Dendritic cell treated with granulocyte-macrophage colony-stimulating factor and Interleukin-4, amounts not matched to agents 40 ng/mL and 50 ng/mL, for 4 days (primary cell): ENCODE measurements around the gene VPS13A.
A peak's percentile ranks its signal among the peaks of the same experiment; 100 is the strongest.

Source experiments
- H3K27ac Mint-ChIP-seq: one replicate; pipeline ENCODE4 v1.8.0; 2022; ENCODE audit warnings: mild to moderate bottlenecking, mixed read lengths
- H3K27me3 Mint-ChIP-seq: one replicate; pipeline ENCODE4 v1.8.0; 2022; ENCODE audit warnings: mild to moderate bottlenecking, mixed read lengths
- H3K36me3 Mint-ChIP-seq: one replicate; pipeline ENCODE4 v1.8.0; 2022; ENCODE audit warnings: low read depth, mixed read lengths
- H3K4me1 Mint-ChIP-seq: one replicate; pipeline ENCODE4 v1.8.0; 2022; ENCODE audit warnings: low read depth, mixed read lengths
- H3K4me3 Mint-ChIP-seq: one replicate; pipeline ENCODE4 v1.8.0; 2022; ENCODE audit warnings: mild to moderate bottlenecking, moderate library complexity, mixed read lengths
- H3K9me3 Mint-ChIP-seq: one replicate; pipeline ENCODE4 v1.8.0; 2022; ENCODE audit warnings: mixed read lengths
- intact Hi-C: fragments of 100-400 bp; cut with micrococcal nuclease; formaldehyde crosslinking; loops from one replicate; pipeline ENCODE4 v1.15.0; 2022

Gene VPS13A

GRCh38 chr9:77170991-77171699 is 6.2 kb upstream of the VPS13A start:
- no peaks in the 10 kb centered on the region for H3K9me3 Mint-ChIP-seq
- no peaks in the 10 kb centered on the region for H3K4me1 Mint-ChIP-seq
- H3K27ac Mint-ChIP-seq, result no peak overlapping the region
- H3K4me3 Mint-ChIP-seq, result no peak overlapping the region
- peaks cover 10% of the 10 kb centered on the region for H3K27me3 Mint-ChIP-seq
- H3K36me3 Mint-ChIP-seq, result no peaks in the 10 kb centered on the region
- intact Hi-C loops, result loop anchor here (10.0 kb wide), 1 partner anchor 284 kb away; no protein-coding TSS in a partner anchor

- intact Hi-C loops, result loop anchor here (10.0 kb wide), 1 partner anchor 280 kb away; no protein-coding TSS in a partner anchor
- H3K36me3 Mint-ChIP-seq, result peaks cover 6% of the 10 kb centered on the region
- peaks cover 16% of the 10 kb centered on the region for H3K27me3 Mint-ChIP-seq
- H3K4me1 Mint-ChIP-seq, result peaks cover 11% of the 10 kb centered on the region
- H3K9me3 Mint-ChIP-seq, result no peaks in the 10 kb centered on the region
- no peak overlapping the region for H3K27ac Mint-ChIP-seq
- no peak overlapping the region for H3K4me3 Mint-ChIP-seq
These were observed 2.2 kb upstream of the VPS13A start for GRCh38 chr9:77175151-77175550.

- Mint-ChIP-seq H3K36me3 (peaks cover 6% of the 10 kb centered on the region), H3K27me3 (peaks cover 15% of the 10 kb centered on the region), H3K4me3 (no peak overlapping the region), H3K9me3 (no peaks in the 10 kb centered on the region), H3K4me1 (peaks cover 11% of the 10 kb centered on the region), H3K27ac (no peak overlapping the region)
- intact Hi-C loops, result loop anchor here (10.0 kb wide), 1 partner anchor 279 kb away; no protein-coding TSS in a partner anchor
These were observed 1.2 kb upstream of the VPS13A start for GRCh38 chr9:77176106-77176505.

- intact Hi-C loops, result loop anchor here (10.0 kb wide), 1 partner anchor 278 kb away; no protein-coding TSS in a partner anchor
- peaks cover 11% of the 10 kb centered on the region for H3K4me1 Mint-ChIP-seq
These were observed 620 bp upstream of the VPS13A start for GRCh38 chr9:77176686-77177142.

GRCh38 chr9:77177894-77178794 is 810 bp downstream of the VPS13A start:
- H3K27ac Mint-ChIP-seq, result peak overlapping the region; percentile 81

More at GRCh38 chr9:77176686-77177142, 620 bp upstream of the VPS13A start:
- Mint-ChIP-seq H3K36me3 (peaks cover 6% of the 10 kb centered on the region), H3K27me3 (peaks cover 15% of the 10 kb centered on the region), H3K27ac (peak overlapping the region; percentile 81), H3K4me3 (peak overlapping the region; percentile 81), H3K9me3 (no peaks in the 10 kb centered on the region)

GRCh38 chr9:77180056-77180455 is 2.7 kb downstream of the VPS13A start:
- H3K9me3 Mint-ChIP-seq, result no peaks in the 10 kb centered on the region
- H3K27me3 Mint-ChIP-seq, result peaks cover 15% of the 10 kb centered on the region
- peaks cover 11% of the 10 kb centered on the region for H3K4me1 Mint-ChIP-seq
- intact Hi-C loops, result no loop called here
- H3K4me3 Mint-ChIP-seq, result no peak overlapping the region
- no peak overlapping the region for H3K27ac Mint-ChIP-seq
- peaks cover 6% of the 10 kb centered on the region for H3K36me3 Mint-ChIP-seq

More at GRCh38 chr9:77177894-77178794, 810 bp downstream of the VPS13A start:
- H3K4me3 Mint-ChIP-seq, result peak overlapping the region; percentile 81
- no peaks in the 10 kb centered on the region for H3K9me3 Mint-ChIP-seq
- intact Hi-C loops, result loop anchor here (10.0 kb wide), 1 partner anchor 277 kb away; no protein-coding TSS in a partner anchor
- peaks cover 6% of the 10 kb centered on the region for H3K36me3 Mint-ChIP-seq
- peaks cover 11% of the 10 kb centered on the region for H3K4me1 Mint-ChIP-seq
- peaks cover 15% of the 10 kb centered on the region for H3K27me3 Mint-ChIP-seq

- Mint-ChIP-seq H3K9me3 (no peaks in the 10 kb centered on the region), H3K36me3 (no peaks in the 10 kb centered on the region)
- intact Hi-C loops, result no loop called here
These were observed 6.2 kb downstream of the VPS13A start for GRCh38 chr9:77183581-77183980.

GRCh38 chr9:77188242-77188641 is 10.9 kb downstream of the VPS13A start:
- no peak overlapping the region for H3K27ac Mint-ChIP-seq
- H3K4me3 Mint-ChIP-seq, result no peak overlapping the region
- intact Hi-C loops, result no loop called here
- H3K27me3 Mint-ChIP-seq, result no peaks in the 10 kb centered on the region
- H3K36me3 Mint-ChIP-seq, result no peaks in the 10 kb centered on the region
- no peaks in the 10 kb centered on the region for H3K9me3 Mint-ChIP-seq
- H3K4me1 Mint-ChIP-seq, result no peaks in the 10 kb centered on the region

More at GRCh38 chr9:77183581-77183980, 6.2 kb downstream of the VPS13A start:
- no peak overlapping the region for H3K4me3 Mint-ChIP-seq
- no peaks in the 10 kb centered on the region for H3K27me3 Mint-ChIP-seq
- H3K4me1 Mint-ChIP-seq, result peaks cover 4% of the 10 kb centered on the region
- no peak overlapping the region for H3K27ac Mint-ChIP-seq

GRCh38 chr9:77194423-77194822 is 17.1 kb downstream of the VPS13A start:
- Mint-ChIP-seq H3K36me3 (no peaks in the 10 kb centered on the region), H3K27me3 (no peaks in the 10 kb centered on the region), H3K9me3 (no peaks in the 10 kb centered on the region), H3K27ac (no peak overlapping the region), H3K4me1 (no peaks in the 10 kb centered on the region), H3K4me3 (no peak overlapping the region)
- intact Hi-C loops, result no loop called here

GRCh38 chr9:77210116-77210515 is 32.8 kb downstream of the VPS13A start:
- Mint-ChIP-seq H3K27ac (no peak overlapping the region), H3K36me3 (peaks cover 11% of the 10 kb centered on the region), H3K4me3 (no peak overlapping the region), H3K4me1 (no peaks in the 10 kb centered on the region), H3K9me3 (no peaks in the 10 kb centered on the region), H3K27me3 (no peaks in the 10 kb centered on the region)
- intact Hi-C loops, result no loop called here

GRCh38 chr9:77211561-77211960 is 34.2 kb downstream of the VPS13A start:
- no peak overlapping the region for H3K27ac Mint-ChIP-seq
- H3K9me3 Mint-ChIP-seq, result no peaks in the 10 kb centered on the region
- intact Hi-C loops, result no loop called here
- H3K4me3 Mint-ChIP-seq, result no peak overlapping the region
- peaks cover 6% of the 10 kb centered on the region for H3K36me3 Mint-ChIP-seq
- H3K4me1 Mint-ChIP-seq, result no peaks in the 10 kb centered on the region
- H3K27me3 Mint-ChIP-seq, result no peaks in the 10 kb centered on the region

- Mint-ChIP-seq H3K36me3 (peaks cover 5% of the 10 kb centered on the region), H3K4me3 (no peak overlapping the region), H3K27me3 (no peaks in the 10 kb centered on the region), H3K9me3 (no peaks in the 10 kb centered on the region), H3K4me1 (no peaks in the 10 kb centered on the region), H3K27ac (no peak overlapping the region)
- intact Hi-C loops, result no loop called here
These were observed 35.5 kb downstream of the VPS13A start for GRCh38 chr9:77212801-77213200.

- H3K4me3 Mint-ChIP-seq, result no peak overlapping the region
- no peaks in the 10 kb centered on the region for H3K9me3 Mint-ChIP-seq
- H3K27me3 Mint-ChIP-seq, result no peaks in the 10 kb centered on the region
- H3K4me1 Mint-ChIP-seq, result no peaks in the 10 kb centered on the region
- intact Hi-C loops, result no loop called here
- H3K36me3 Mint-ChIP-seq, result peaks cover 5% of the 10 kb centered on the region
- H3K27ac Mint-ChIP-seq, result no peak overlapping the region
These were observed 38.5 kb downstream of the VPS13A start for GRCh38 chr9:77215874-77216273.

GRCh38 chr9:77218612-77219011 is 41.3 kb downstream of the VPS13A start:
- Mint-ChIP-seq H3K36me3 (peaks cover 5% of the 10 kb centered on the region), H3K9me3 (no peaks in the 10 kb centered on the region)

More at GRCh38 chr9:77218612-77219011, 41.3 kb downstream of the VPS13A start:
- no peaks in the 10 kb centered on the region for H3K27me3 Mint-ChIP-seq
- H3K4me1 Mint-ChIP-seq, result no peaks in the 10 kb centered on the region
- no peak overlapping the region for H3K27ac Mint-ChIP-seq
- intact Hi-C loops, result no loop called here
- H3K4me3 Mint-ChIP-seq, result no peak overlapping the region
